K562 (cell line): ENCODE results near the gene CD69. TPM values are rescaled to one million over a fixed set of nuclear protein-coding genes. Genes with fewer than 3 reads are reported as not detected.

Experiments used
- CCNT2 ChIP-seq: IDR thresholded peaks from 2 replicates; pipeline ENCODE4 v1.6.1; 2011; ENCODE audit warnings: borderline replicate concordance, low read depth, mild to moderate bottlenecking, moderate library complexity, mixed read lengths, low read length; ENCODE audit not compliant: insufficient read length; ENCODE audit errors: extremely low read depth
- CREBBP ChIP-seq: IDR thresholded peaks from one replicate; pipeline ENCODE4 v1.6.1; 2012; ENCODE audit warnings: low read depth, mild to moderate bottlenecking, control low read depth, inconsistent platforms, low read length
- FOXJ3 ChIP-seq: sonication (generic); formaldehyde crosslinking; IDR thresholded peaks from 2 replicates; pipeline ENCODE4 v1.4.0; 2020; ENCODE audit warnings: mild to moderate bottlenecking, missing genetic modification reagents
- FOXK1 ChIP-seq: sonication (generic); formaldehyde crosslinking; IDR thresholded peaks from 2 replicates; pipeline ENCODE4 v1.8.0; 2022; ENCODE audit warnings: missing genetic modification reagents, mild to moderate bottlenecking, borderline replicate concordance
- MAZ ChIP-seq, 2 experiments: fragments of 450-650 bp in 1 of 2; sonication (generic) in 1 of 2; formaldehyde crosslinking; IDR thresholded peaks in 1 of 2; conservative IDR thresholded peaks in 1 of 2; 2 replicates each; pipeline versions ENCODE4 v1.4.0 to v1.5.0; 2020; ENCODE audit warnings: mild to moderate bottlenecking in 1 of 2, missing genetic modification reagents in 1 of 2
- NCOA6 ChIP-seq: fragments of 450-650 bp; IDR thresholded peaks from 2 replicates; pipeline ENCODE4 v1.6.1; 2017; ENCODE audit warnings: mild to moderate bottlenecking
- NCOR1 ChIP-seq: fragments of 450-650 bp; IDR thresholded peaks from 2 replicates; pipeline ENCODE4 v1.6.1; 2016; ENCODE audit warnings: mild to moderate bottlenecking, moderate library complexity
- NR0B1 ChIP-seq: fragments of 450-650 bp; IDR thresholded peaks from one replicate; pipeline ENCODE4 v1.6.1; 2018; ENCODE audit warnings: mild to moderate bottlenecking, moderate library complexity; ENCODE audit not compliant: partially characterized antibody
- NUFIP1 ChIP-seq: fragments of 450-650 bp; IDR thresholded peaks from 2 replicates; pipeline ENCODE4 v1.6.1; 2018; ENCODE audit not compliant: partially characterized antibody
- PATZ1 ChIP-seq: fragments of 250-450 bp; sonication (Bioruptor Pico); IDR thresholded peaks from 2 replicates; pipeline ENCODE4 v1.5.0; 2020; ENCODE audit warnings: mild to moderate bottlenecking, borderline replicate concordance
- PCBP1 ChIP-seq: fragments of 200-400 bp; formaldehyde crosslinking; IDR thresholded peaks from 2 replicates; pipeline ENCODE4 v1.6.1; 2018; ENCODE audit warnings: mild to moderate bottlenecking, low read depth, low read length; ENCODE audit not compliant: poor library complexity, severe bottlenecking
- SAFB2 ChIP-seq: fragments of 200-400 bp; formaldehyde crosslinking; IDR thresholded peaks from 2 replicates; pipeline ENCODE4 v1.6.1; 2018; ENCODE audit warnings: borderline replicate concordance, low read length, low read depth, moderate library complexity; ENCODE audit not compliant: severe bottlenecking
- ZBTB43 ChIP-seq: sonication (generic); formaldehyde crosslinking; IDR thresholded peaks from 2 replicates; pipeline ENCODE4 v1.8.0; 2023; ENCODE audit warnings: mild to moderate bottlenecking, missing genetic modification reagents
- ZFPM2 ChIP-seq: fragments of 250-450 bp; sonication (Bioruptor Pico); IDR thresholded peaks from 2 replicates; pipeline ENCODE4 v1.5.1; 2022; ENCODE audit warnings: mild to moderate bottlenecking
- ZNF146 ChIP-seq: IDR thresholded peaks from one replicate; pipeline ENCODE4 v1.6.1; 2018; ENCODE audit warnings: missing compliant biosample characterization; ENCODE audit not compliant: unreplicated experiment
- ZNF174 ChIP-seq: fragments of 250-450 bp; sonication (Bioruptor Pico); IDR thresholded peaks from 2 replicates; pipeline ENCODE4 v1.4.0; 2020; ENCODE audit warnings: mild to moderate bottlenecking
- ZNF436 ChIP-seq: fragments of 250-450, 450-650 bp; sonication (Bioruptor Pico); formaldehyde crosslinking; IDR thresholded peaks from 2 replicates; pipeline ENCODE4 v1.7.0; 2020; ENCODE audit warnings: mild to moderate bottlenecking
- ZNF57 ChIP-seq: fragments of 450-650 bp; formaldehyde crosslinking; IDR thresholded peaks from 2 replicates; pipeline ENCODE4 v1.4.0; 2020; ENCODE audit warnings: mild to moderate bottlenecking, moderate library complexity
- ZNF584 ChIP-seq: fragments of 200-800 bp; sonication (Bioruptor generic); IDR thresholded peaks from 2 replicates; pipeline ENCODE4 v1.6.1; 2016; ENCODE audit warnings: low read depth, mild to moderate bottlenecking, missing genetic modification characterization, missing compliant biosample characterization
- ZNF668 ChIP-seq: fragments of 250-450 bp; sonication (Bioruptor Pico); IDR thresholded peaks from 2 replicates; pipeline ENCODE4 v1.8.0; 2022; ENCODE audit warnings: mild to moderate bottlenecking, inconsistent platforms
- polyA plus RNA-seq, 8 experiments: library from polyadenylated mRNA; depleted of rRNA in 4 of 8; stranded (reverse) in 5 of 8; unstranded in 3 of 8; fragments of >200 nt; fragmentation: Nextera tagmentation in 2 of 8; fragmentation: Illumina TruSeq in 1 of 8; extraction: Ambion mirVana in 2 of 8; extraction: Trizol in 1 of 8; gene quantifications; 2 replicates each; pipeline versions ENCODE4 v1.2.1 to v1.2.3, GENCODE V29; 2011 to 2014; ENCODE audit warnings: inconsistent platforms in 1 of 8, missing spikeins in 1 of 8
- total RNA-seq, 7 experiments: library from RNA; depleted of rRNA in 6 of 7; stranded (reverse); fragments of >200 nt in 6 of 7; fragmentation: Illumina TruSeq in 2 of 7; extraction: Trizol in 2 of 7; gene quantifications; 2 replicates each; pipeline versions ENCODE4 v1.2.1 to v1.2.3, GENCODE V29; 2011 to 2021; ENCODE audit warnings: low replicate concordance in 1 of 7
- TF ChIP-seq, protein P1 (sequence below): fragments of 150-350 bp; conservative IDR thresholded peaks from 2 replicates; pipeline ENCODE4 v1.6.1; 2014; ENCODE audit warnings: low read length

CD69 gene
- total and polyA plus RNA-seq, 9 of the 15 experiments (the other 6 are each of a cell fraction or from before 2014, with no cell fraction given) = 11.7 to 243 (median 54.4) TPM

GRCh38 chr12:9760699-9761418 lies at the start of gene CD69 (continued):
- TF ChIP-seq, protein P1, sequence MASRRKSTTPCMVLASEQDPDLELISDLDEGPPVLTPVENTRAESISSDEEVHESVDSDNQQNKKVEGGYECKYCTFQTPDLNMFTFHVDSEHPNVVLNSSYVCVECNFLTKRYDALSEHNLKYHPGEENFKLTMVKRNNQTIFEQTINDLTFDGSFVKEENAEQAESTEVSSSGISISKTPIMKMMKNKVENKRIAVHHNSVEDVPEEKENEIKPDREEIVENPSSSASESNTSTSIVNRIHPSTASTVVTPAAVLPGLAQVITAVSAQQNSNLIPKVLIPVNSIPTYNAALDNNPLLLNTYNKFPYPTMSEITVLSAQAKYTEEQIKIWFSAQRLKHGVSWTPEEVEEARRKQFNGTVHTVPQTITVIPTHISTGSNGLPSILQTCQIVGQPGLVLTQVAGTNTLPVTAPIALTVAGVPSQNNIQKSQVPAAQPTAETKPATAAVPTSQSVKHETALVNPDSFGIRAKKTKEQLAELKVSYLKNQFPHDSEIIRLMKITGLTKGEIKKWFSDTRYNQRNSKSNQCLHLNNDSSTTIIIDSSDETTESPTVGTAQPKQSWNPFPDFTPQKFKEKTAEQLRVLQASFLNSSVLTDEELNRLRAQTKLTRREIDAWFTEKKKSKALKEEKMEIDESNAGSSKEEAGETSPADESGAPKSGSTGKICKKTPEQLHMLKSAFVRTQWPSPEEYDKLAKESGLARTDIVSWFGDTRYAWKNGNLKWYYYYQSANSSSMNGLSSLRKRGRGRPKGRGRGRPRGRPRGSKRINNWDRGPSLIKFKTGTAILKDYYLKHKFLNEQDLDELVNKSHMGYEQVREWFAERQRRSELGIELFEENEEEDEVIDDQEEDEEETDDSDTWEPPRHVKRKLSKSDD = no peak
- no peak for TF ChIP-seq FOXJ3 (CRISPR knock-in tag)
- TF ChIP-seq ZBTB43 (CRISPR knock-in tag) = no peak
- TF ChIP-seq PATZ1 (CRISPR knock-in tag) = no peak
- TF ChIP-seq ZFPM2 (CRISPR knock-in tag) = no peak
- TF ChIP-seq ZNF57 (CRISPR knock-in tag) = no peak
- no peak for TF ChIP-seq ZNF668 (CRISPR knock-in tag)
- TF ChIP-seq CREBBP = no peak
- TF ChIP-seq SAFB2 = no peak
- TF ChIP-seq ZNF146 (CRISPR knock-in tag) = no peak
- TF ChIP-seq FOXK1 (CRISPR knock-in tag) = no peak
- TF ChIP-seq ZNF436 (CRISPR knock-in tag) = no peak
- TF ChIP-seq NUFIP1 = no peak
- peak in 1 of 2 experiments; percentile 58; a peak in 3 of 4 replicates for TF ChIP-seq MAZ (CRISPR knock-in tag; conservative IDR thresholded peaks at IDR 0.05 in 1 of 2, IDR thresholded peaks at IDR 0.05 in 1 of 2)
- no peak for TF ChIP-seq PCBP1
- TF ChIP-seq NCOA6 = no peak
- TF ChIP-seq ZNF584 = no peak
- no peak for TF ChIP-seq NR0B1
- no peak for TF ChIP-seq ZNF174 (CRISPR knock-in tag)
- peak; percentile 38; the same call in 1 of the 2 replicates for TF ChIP-seq NCOR1
- TF ChIP-seq CCNT2 = no peak
